ENCODE data around the gene ZCWPW1.

ZCWPW1 gene

DNA sequence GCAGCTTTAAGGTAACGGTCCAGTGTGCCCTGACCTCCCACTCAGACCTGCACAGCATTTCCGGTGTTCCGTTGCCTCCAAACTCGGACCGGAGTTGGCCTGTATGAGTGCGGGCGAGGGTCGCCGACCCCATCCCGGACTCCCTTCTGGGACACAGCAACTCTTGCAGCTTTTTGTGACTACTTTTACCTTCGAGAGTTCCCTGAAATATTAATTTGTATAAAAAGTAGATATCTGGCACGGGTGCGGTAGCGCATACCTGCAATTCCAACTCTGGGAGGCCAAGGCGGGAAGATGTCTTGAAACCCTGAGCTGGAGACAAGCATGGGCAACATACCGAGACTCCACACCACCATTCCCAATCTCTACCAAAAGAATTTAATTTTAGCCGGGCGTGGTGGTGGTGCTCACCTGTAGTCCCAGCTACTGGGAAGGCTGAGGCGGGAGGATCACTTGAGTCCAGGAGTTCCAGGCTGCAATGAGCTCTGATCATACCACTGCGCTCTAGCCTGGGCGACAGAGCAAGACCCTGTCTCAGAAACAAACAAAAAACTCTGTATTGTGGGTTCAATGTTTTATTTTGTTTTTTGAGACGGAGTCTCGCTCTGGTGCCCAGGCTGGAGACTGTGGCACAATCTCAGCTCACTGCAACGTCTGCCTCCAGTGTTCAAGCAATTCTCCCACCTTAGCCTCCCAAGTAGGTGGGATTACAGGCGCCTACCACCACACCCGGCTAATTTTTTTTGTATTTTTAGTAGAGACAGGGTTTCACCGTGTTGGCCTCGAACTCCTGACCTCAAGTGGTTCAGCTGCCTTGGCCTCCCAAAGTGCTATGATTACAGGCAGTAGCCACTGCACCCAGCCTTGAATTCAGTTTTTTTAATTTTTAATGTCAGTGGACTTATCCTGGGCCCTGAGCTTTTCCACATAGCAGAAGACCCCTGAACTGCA lies 8.9 kb upstream of the ZCWPW1 start:
- peak overlapping the region; percentile 64 for H3K27ac ChIP-seq
- peak overlapping the region; percentile 17 for H3K9ac ChIP-seq (ENCODE audit: insufficient read length)
- H3K4me3 ChIP-seq: no peak overlapping the region; the same call in 1 of the 2 replicates
- H3K9me3 ChIP-seq (ENCODE audit: low read depth, low read length): no peaks in the 10 kb centered on the region
- H3K36me3 ChIP-seq (ENCODE audit: insufficient read depth, low read length): peaks cover 27% of the 10 kb centered on the region
- DNase-seq (ENCODE audit: low read depth, low spot score): no peak
- TF ChIP-seq POLR2AphosphoS5 (IDR thresholded peaks at IDR 0.05; ENCODE audit: borderline replicate concordance, low read depth, low read length) (no peak), EZH2 (IDR thresholded peaks at IDR 0.05) (no peak), FOXP2 (optimal IDR thresholded peaks at IDR 0.05; ENCODE audit: control extremely low read depth, extremely low read length, insufficient read depth) (no peak)

DNA sequence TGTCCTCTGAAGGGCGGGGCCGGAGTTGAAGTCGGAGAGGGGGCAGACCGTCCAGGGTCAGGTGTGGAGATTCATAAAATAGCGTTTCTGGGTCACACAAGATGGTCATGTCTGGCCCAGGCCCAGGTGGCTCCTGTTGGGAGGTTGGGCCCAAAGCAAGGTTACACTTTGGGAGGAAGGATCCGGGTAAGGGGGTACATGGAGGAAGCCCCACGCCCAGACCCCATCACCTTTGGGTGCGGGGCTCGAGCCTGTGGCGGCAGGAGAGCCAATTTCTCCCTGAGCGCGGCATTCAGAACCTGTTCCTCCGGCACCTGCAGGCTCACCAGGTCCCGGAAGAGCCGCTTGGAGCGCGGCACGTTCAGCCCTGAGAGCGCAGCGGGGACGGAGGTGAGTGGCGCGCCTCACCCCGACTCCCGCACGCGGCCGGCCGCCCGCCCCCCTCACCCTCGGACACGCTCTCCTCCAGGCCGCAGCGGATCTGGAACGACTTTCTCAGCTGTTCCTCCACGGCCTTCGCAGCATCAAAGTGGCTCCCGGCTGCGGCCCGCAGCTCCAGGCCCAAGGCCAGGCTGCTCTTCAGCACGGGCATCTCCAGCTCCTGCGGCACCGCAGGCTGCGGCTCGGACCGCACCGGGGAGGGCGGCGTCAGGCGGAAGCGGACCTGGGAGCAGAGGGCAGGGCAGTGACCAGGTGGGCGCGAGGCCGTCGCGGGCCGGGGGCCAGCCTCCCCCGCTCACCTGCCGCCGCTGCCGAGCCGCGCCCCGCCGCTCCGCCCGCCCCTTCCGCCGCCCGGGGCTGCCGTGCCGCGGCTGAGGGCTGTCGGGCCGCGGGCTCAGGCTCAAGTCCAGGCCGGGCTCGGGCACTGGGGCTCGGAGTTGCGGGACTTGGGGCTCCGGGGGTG lies 7.2 kb upstream of the ZCWPW1 start:
- Histone ChIP-seq H3K4me3 (peak overlapping the region; percentile 89), H3K9me3 (ENCODE audit: low read depth, low read length) (no peaks in the 10 kb centered on the region), H3K27ac (peak overlapping the region; percentile 75), H3K9ac (ENCODE audit: insufficient read length) (peak overlapping the region; percentile 92), H3K36me3 (ENCODE audit: insufficient read depth, low read length) (peaks cover 40% of the 10 kb centered on the region)
- TF ChIP-seq POLR2AphosphoS5 (IDR thresholded peaks at IDR 0.05; ENCODE audit: borderline replicate concordance, low read depth, low read length): peak; percentile 44; the same call in 1 of the 2 replicates
- TF ChIP-seq EZH2 (IDR thresholded peaks at IDR 0.05): no peak
- no peak for DNase-seq (ENCODE audit: low read depth, low spot score)

DNA sequence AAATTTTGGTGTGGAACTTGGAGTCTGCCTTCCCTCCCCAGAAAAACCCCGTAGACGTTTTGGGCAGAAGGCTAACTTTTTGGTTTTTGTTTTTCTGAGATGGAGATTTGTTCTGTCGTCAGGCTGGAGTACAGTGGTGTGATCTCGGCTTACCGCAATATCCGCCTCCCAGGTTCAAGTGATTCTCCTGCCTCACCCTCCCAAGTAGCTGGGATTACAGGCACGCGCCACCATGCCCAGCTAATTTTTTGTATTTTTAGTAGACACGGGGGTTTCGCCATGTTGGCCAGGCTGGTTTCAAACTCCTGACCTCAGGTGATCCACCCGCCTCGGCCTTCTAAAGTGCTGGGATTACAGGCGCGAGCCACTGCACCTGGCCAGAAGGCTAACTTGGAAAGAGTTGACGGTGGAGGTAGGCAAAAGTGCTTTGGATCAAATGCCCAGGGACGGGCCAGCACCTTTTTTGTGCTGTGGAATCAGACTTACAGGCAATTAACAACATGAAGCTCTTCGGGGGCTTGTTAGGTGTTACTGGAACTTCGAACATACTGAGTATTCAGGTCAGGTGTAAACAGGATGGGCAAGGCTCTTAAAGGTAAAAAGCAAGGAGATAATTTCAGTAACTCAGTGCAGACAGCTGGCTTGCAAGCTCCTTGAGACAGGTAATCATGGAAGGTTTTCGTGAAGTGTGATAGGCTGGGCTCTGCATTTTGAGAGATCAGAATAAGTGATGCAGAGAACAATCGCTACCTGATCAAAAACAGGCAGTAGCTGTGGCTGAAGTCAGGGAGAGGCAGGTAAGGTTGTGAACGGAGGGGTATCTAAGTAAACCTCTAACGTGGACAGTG lies 6.0 kb upstream of the ZCWPW1 start:
- Histone ChIP-seq H3K36me3 (ENCODE audit: insufficient read depth, low read length) (peaks cover 42% of the 10 kb centered on the region), H3K4me3 (peak overlapping the region; percentile 89), H3K9ac (ENCODE audit: insufficient read length) (peak overlapping the region; percentile 92), H3K27ac (peak overlapping the region; percentile 75), H3K9me3 (ENCODE audit: low read depth, low read length) (no peaks in the 10 kb centered on the region)
- TF ChIP-seq FOXP2 (optimal IDR thresholded peaks at IDR 0.05; ENCODE audit: control extremely low read depth, extremely low read length, insufficient read depth) (no peak), POLR2AphosphoS5 (IDR thresholded peaks at IDR 0.05; ENCODE audit: borderline replicate concordance, low read depth, low read length) (no peak), EZH2 (IDR thresholded peaks at IDR 0.05) (no peak)
- no peak for DNase-seq (ENCODE audit: low read depth, low spot score)

DNA sequence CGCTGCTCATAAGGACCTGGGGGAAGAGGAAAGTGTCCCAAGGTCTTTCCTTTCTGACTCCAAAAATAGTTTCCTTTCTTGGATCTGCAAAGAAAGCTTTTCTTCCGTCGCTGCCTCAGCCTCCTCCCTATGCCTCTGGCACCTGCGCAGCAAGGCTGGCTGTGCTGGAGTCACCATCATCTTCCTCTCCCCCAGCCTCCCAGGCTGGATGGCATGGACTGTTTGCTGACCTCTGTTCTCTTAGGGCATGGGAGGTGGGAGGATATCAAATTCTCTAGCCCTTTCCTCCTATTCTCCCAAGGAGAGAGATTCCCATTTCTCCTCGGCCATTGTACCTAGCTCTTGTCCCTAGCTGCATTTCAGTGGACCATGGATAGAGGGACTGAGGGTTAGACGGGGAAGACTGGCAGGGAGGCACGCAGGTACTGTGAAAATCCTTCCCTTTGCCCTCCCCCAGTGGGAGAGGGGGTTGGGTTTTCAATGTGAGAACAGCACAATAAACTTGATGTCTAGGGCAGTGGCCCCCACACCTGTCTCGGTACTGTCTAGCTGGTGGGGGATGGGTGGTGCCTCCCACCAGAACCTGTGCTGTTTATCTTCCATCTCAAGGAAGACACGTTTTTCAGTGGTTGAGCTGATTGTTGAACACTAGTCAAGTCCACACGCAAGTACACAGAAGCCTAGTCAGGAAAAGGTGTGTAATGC lies 5.2 kb upstream of the ZCWPW1 start:
- TF ChIP-seq FOXP2 (optimal IDR thresholded peaks at IDR 0.05; ENCODE audit: control extremely low read depth, extremely low read length, insufficient read depth) (no peak), POLR2AphosphoS5 (IDR thresholded peaks at IDR 0.05; ENCODE audit: borderline replicate concordance, low read depth, low read length) (no peak), EZH2 (IDR thresholded peaks at IDR 0.05) (no peak)
- DNase-seq (ENCODE audit: low read depth, low spot score): no peak
- Histone ChIP-seq H3K27ac (peak overlapping the region; percentile 75), H3K36me3 (ENCODE audit: insufficient read depth, low read length) (peaks cover 42% of the 10 kb centered on the region), H3K9me3 (ENCODE audit: low read depth, low read length) (no peaks in the 10 kb centered on the region), H3K9ac (ENCODE audit: insufficient read length) (no peak overlapping the region), H3K4me3 (no peak overlapping the region)

DNA sequence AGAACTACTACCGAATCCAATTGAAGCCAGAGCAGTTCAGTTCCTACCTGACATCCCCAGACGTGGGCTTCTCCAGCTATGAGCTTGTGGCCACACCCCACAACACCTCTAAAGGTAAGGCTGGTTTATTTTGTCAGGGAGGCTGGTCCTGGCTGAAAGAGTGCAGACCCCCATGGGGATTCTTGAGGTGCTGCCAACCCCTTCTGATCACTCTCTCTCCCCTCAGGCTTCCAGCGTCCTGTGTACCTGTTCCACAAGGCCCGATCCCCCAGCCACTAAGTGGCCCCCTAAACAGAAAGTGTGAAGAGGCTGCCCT lies 4.7 kb upstream of the ZCWPW1 start:
- no peaks in the 10 kb centered on the region for H3K9me3 ChIP-seq (ENCODE audit: low read depth, low read length)
- H3K4me3 ChIP-seq: no peak overlapping the region
- H3K36me3 ChIP-seq (ENCODE audit: insufficient read depth, low read length): peaks cover 42% of the 10 kb centered on the region
- no peak overlapping the region for H3K9ac ChIP-seq (ENCODE audit: insufficient read length)
- DNase-seq (ENCODE audit: low read depth, low spot score): no peak
- no peak for TF ChIP-seq EZH2 (IDR thresholded peaks at IDR 0.05)
- no peak for TF ChIP-seq POLR2AphosphoS5 (IDR thresholded peaks at IDR 0.05; ENCODE audit: borderline replicate concordance, low read depth, low read length)
- no peak for TF ChIP-seq FOXP2 (optimal IDR thresholded peaks at IDR 0.05; ENCODE audit: control extremely low read depth, extremely low read length, insufficient read depth)
- H3K27ac ChIP-seq: peak overlapping the region; percentile 75; the same call in 1 of the 2 replicates

DNA sequence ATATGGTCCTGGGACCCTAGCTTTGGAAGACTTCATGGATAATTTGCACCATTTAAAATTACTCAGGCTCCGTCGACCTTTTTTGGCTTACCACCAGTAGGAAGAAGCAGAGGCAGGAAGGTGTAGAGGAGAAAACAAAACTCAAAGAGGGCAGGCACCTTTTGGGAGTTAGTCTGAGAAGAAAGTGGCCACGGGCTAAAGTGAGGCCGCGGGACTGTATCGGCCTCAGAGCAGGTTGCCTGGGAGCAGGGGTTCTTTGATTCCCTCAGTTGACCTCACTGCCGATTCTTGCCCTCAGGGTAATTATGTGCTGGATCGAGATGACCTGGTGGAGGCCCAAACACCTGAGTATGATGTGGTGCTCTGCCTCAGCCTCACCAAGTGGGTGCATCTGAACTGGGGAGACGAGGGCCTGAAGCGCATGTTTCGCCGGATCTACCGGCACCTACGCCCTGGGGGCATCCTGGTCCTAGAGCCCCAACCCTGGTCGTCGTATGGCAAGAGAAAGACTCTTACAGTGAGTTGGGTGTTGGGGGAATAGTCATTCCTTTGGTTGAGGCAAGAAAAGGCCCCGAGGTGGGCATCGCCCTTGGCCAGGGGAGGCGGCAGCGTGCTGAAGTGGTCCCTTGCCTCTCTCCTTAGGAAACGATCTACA lies 4.2 kb upstream of the ZCWPW1 start:
- H3K9me3 ChIP-seq (ENCODE audit: low read depth, low read length): peaks cover 2% of the 10 kb centered on the region; the same call in 1 of the 2 replicates
- no peak for DNase-seq (ENCODE audit: low read depth, low spot score)
- H3K27ac ChIP-seq: peak overlapping the region; percentile 75
- no peak overlapping the region for H3K9ac ChIP-seq (ENCODE audit: insufficient read length)
- TF ChIP-seq FOXP2 (optimal IDR thresholded peaks at IDR 0.05; ENCODE audit: control extremely low read depth, extremely low read length, insufficient read depth) (no peak), POLR2AphosphoS5 (IDR thresholded peaks at IDR 0.05; ENCODE audit: borderline replicate concordance, low read depth, low read length) (no peak; the same call in 1 of the 2 replicates), EZH2 (IDR thresholded peaks at IDR 0.05) (no peak)
- peaks cover 42% of the 10 kb centered on the region for H3K36me3 ChIP-seq (ENCODE audit: insufficient read depth, low read length)
- no peak overlapping the region for H3K4me3 ChIP-seq

DNA sequence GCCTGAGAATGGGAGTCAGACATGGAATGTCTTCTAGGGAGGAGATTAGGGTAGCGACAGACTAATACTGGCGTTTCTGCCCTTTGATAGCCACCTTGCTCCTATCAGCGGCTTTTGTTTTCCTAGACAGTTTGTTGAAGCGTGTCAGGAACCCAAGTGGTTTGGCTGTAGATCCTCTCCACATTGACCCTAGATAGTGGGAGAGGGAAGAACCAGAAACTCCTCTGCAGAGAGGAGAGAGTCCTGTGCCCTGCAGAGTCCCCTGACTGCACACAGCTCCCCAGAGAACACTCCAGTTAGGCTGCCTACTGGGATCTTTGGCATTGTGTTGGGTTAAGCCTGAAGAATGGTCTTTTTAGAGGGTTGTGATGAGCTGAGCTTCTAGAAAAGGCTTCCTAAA lies 3.5 kb upstream of the ZCWPW1 start:
- TF ChIP-seq POLR2AphosphoS5 (IDR thresholded peaks at IDR 0.05; ENCODE audit: borderline replicate concordance, low read depth, low read length) (no peak; the same call in 1 of the 2 replicates), EZH2 (IDR thresholded peaks at IDR 0.05) (no peak), FOXP2 (optimal IDR thresholded peaks at IDR 0.05; ENCODE audit: control extremely low read depth, extremely low read length, insufficient read depth) (no peak)

More for the DNA sequence above, 3.5 kb upstream of the ZCWPW1 start:
- H3K9me3 ChIP-seq (ENCODE audit: low read depth, low read length): peaks cover 2% of the 10 kb centered on the region; the same call in 1 of the 2 replicates
- DNase-seq (ENCODE audit: low read depth, low spot score): no peak
- peak overlapping the region; percentile 8; the same call in 1 of the 2 replicates for H3K4me3 ChIP-seq
- peak overlapping the region; percentile 100 for H3K9ac ChIP-seq (ENCODE audit: insufficient read length)
- H3K36me3 ChIP-seq (ENCODE audit: insufficient read depth, low read length): peaks cover 42% of the 10 kb centered on the region
- H3K27ac ChIP-seq: peak overlapping the region; percentile 75

All from SK-N-MC (cell line).